Measurements from ENCODE around the gene RHOA.
A peak's percentile ranks its signal among the peaks of the same experiment; 100 is the strongest.

Gene RHOA

DNA sequence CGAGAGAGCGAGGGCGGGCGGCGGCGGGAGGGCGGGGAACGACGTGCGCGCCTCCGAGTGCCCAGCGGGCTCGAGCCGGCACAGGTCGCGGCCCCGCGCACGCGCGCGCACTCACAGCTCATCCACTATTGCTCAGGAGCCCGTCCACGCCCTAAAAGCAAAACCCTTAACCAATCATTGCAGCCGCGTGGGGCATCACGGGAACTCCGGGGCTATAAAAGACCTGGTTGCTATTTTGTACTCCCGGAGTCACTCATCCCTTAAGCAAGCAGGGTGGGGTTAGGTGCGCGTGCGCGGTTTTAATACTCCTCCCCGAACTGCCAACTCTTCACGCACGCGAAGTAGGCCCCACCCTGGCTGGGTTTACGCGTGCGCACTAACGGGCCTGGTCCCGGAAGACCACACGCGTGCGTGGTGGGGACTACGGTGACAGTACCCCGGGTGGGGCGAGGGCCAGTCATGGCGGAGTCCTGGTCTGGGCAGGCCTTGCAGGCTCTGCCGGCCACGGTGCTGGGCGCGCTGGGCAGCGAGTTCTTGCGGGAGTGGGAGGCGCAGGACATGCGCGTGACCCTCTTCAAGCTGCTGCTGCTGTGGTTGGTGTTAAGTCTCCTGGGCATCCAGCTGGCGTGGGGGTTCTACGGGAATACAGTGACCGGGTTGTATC lies at the start of gene RHOA, which contains the start of gene TCTA:
Gene RHOA (minus strand): TSS at position 9 of the 664 bp plus-strand sequence. CDS start 36,387 bp downstream, outside the sequence.
Gene TCTA (plus strand): TSS at position 456 of the 664 bp plus-strand sequence. CDS start 4 bp downstream, at position 460.
- Histone ChIP-seq H3K4me3 (ENCODE audit: low read depth in 1 of 2, low read length in 2 of 2) (peak within 1 kb of the TSS; percentile 82 to 96), H3K27ac (ENCODE audit: low read depth, low read length) (peak within 1 kb of the TSS; percentile 98), H3K4me1 (ENCODE audit: control insufficient read depth in 1 of 2, insufficient read depth in 2 of 2, low read length in 2 of 2) (peaks cover 35 to 51% of the 10 kb centered on the region in 2 donors), H3K9ac (ENCODE audit: low read depth in 1 of 2, low read length in 2 of 2) (peak within 1 kb of the TSS; percentile 96 to 99), H3K9me3 (ENCODE audit: control insufficient read depth in 1 of 2, low read length in 2 of 2) (no peaks in the 10 kb centered on the region), H3K27me3 (ENCODE audit: control insufficient read depth in 1 of 2, insufficient read depth in 2 of 2, low read length in 2 of 2) (no peaks in the 10 kb centered on the region), H3K36me3 (ENCODE audit: control insufficient read depth in 1 of 2, insufficient read depth in 2 of 2, low read length in 2 of 2) (peaks cover 7 to 24% of the 10 kb centered on the region in 2 donors)

DNA sequence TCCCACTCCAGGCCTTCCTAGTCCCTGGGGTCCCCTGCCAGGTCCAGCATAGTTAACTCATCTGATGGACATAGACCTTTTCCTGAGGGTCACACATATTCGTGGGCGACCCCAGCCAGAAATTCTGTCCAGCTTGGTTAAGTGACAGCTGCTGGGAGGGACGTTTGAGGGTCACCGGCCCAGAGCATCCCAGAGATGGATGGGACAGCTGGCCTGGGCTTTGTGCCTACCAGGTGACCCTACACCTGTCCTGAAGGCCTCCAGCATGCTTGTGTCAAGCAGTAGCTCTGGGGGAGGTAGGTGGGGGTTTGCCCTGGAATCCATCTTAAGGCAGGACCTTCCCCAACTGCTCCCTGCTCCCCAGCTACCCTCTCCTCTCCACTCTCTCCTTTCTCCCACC lies 49.2 kb upstream of the RHOA start:
- Histone ChIP-seq H3K27me3 (ENCODE audit: control insufficient read depth in 1 of 2, insufficient read depth in 2 of 2, low read length in 2 of 2) (no peaks in the 10 kb centered on the region), H3K36me3 (ENCODE audit: control insufficient read depth in 1 of 2, insufficient read depth in 2 of 2, low read length in 2 of 2) (no peaks in the 10 kb centered on the region), H3K9me3 (ENCODE audit: control insufficient read depth in 1 of 2, low read length in 2 of 2) (no peaks in the 10 kb centered on the region), H3K27ac (ENCODE audit: low read depth, low read length) (no peak overlapping the region), H3K4me1 (ENCODE audit: control insufficient read depth in 1 of 2, insufficient read depth in 2 of 2, low read length in 2 of 2) (peaks cover 19 to 26% of the 10 kb centered on the region in 2 donors), H3K9ac (ENCODE audit: low read depth in 1 of 2, low read length in 2 of 2) (no peak overlapping the region), H3K4me3 (ENCODE audit: low read depth in 1 of 2, low read length in 2 of 2) (no peak overlapping the region)

DNA sequence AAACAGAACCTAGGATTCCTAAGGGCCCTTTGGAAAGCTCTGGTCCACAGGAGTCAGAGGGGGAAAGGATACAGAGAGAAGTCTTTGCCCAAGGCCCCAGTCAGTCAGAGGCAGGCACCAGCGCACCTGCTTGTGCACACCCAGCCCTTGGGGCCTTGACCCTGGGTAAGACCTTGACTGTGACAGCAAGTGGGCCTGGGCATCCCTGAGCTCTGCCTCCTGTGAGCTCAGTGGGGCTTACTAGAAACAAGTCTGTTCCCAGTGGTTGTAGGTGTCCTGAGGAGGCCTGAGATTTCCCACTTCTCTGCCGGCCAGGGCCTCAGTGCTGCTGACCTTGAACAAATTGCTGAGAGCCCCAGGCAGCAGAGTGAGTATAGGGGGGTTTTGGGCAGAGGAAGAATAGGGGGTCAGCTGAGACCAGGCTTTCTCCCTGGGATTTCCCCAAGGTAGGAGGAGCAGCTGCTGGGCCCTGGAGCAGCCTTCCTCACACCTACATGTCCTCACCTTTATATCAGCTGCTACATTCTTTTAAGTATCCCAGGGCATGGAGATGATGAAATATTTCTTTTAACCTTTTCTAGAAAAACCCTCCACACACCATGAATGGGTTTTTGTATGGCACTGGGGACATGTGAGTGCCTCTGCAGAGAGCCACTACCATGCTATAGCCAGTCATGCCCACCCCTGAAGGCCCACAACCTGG lies 48.6 kb upstream of the RHOA start:
- Histone ChIP-seq H3K27me3 (ENCODE audit: control insufficient read depth in 1 of 2, insufficient read depth in 2 of 2, low read length in 2 of 2) (no peaks in the 10 kb centered on the region), H3K4me3 (ENCODE audit: low read depth in 1 of 2, low read length in 2 of 2) (no peak overlapping the region), H3K9ac (ENCODE audit: low read depth in 1 of 2, low read length in 2 of 2) (no peak overlapping the region), H3K27ac (ENCODE audit: low read depth, low read length) (no peak overlapping the region), H3K4me1 (ENCODE audit: control insufficient read depth in 1 of 2, insufficient read depth in 2 of 2, low read length in 2 of 2) (peaks cover 12 to 20% of the 10 kb centered on the region in 2 donors), H3K36me3 (ENCODE audit: control insufficient read depth in 1 of 2, insufficient read depth in 2 of 2, low read length in 2 of 2) (no peaks in the 10 kb centered on the region), H3K9me3 (ENCODE audit: control insufficient read depth in 1 of 2, low read length in 2 of 2) (no peaks in the 10 kb centered on the region)

DNA sequence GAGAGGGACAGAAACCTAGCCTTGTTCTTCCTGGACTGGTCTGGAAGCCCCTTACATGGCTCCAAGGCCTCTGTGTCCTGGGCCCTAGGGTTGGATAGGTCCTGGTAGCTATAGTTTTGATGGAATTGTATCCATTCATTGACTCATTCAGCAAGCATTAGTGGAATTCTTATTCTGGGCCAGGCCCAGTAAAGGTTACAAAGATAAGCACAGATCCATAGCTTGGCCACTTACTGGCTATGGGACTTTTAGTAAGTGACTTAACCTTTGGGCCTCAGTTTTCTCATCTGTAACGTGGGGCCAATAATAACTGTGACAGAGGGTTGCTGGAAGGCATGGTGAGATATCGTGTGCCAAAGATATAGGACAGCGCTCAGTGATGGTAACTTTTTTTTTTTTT lies 44.7 kb upstream of the RHOA start:
- peaks cover 7 to 12% of the 10 kb centered on the region in 2 donors for H3K4me1 ChIP-seq (ENCODE audit: control insufficient read depth in 1 of 2, insufficient read depth in 2 of 2, low read length in 2 of 2)
- no peak overlapping the region for H3K27ac ChIP-seq (ENCODE audit: low read depth, low read length)
- H3K9ac ChIP-seq (ENCODE audit: low read depth in 1 of 2, low read length in 2 of 2), result no peak overlapping the region
- H3K9me3 ChIP-seq (ENCODE audit: control insufficient read depth in 1 of 2, low read length in 2 of 2), result no peaks in the 10 kb centered on the region
- H3K27me3 ChIP-seq (ENCODE audit: control insufficient read depth in 1 of 2, insufficient read depth in 2 of 2, low read length in 2 of 2), result no peaks in the 10 kb centered on the region
- H3K36me3 ChIP-seq (ENCODE audit: control insufficient read depth in 1 of 2, insufficient read depth in 2 of 2, low read length in 2 of 2), result no peaks in the 10 kb centered on the region
- H3K4me3 ChIP-seq (ENCODE audit: low read depth in 1 of 2, low read length in 2 of 2), result no peak overlapping the region

DNA sequence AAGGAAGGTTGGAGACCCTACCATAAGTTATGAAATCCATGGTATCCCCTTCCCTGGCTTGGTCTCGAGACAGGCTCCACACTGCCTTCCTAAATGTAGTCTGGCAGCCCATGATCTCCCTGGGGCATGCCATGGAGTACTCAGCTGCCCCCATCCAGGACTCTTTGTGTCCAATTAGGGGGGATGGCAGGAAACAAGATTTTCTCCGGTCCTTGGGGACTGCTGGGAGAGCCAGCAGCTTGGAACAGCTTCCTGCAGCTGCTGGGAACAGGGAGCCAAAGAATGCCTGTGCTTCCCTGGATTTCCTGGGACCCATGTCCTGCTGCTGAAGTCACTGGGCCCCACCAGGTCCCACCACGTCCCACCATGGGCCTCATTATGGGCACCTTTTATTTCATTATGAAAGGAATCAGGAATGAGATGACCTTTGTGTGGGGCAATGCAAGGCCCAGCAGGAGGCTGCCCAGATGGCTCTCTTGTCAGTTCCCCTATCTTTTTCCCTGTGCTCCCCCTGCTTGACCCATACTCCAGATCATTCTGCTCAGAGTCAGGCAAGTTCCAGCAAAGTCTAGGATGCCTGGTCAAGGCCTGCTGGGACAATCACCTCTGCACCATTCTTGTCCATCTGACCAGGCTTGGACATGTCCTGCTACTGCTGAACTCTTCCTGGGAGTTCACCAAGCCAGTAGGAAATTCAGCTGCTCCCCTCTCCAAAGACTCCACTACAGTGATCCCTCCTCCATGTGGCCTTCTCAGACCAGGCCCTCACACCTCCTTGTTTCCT lies 43.3 kb upstream of the RHOA start:
- no peak overlapping the region for H3K27ac ChIP-seq (ENCODE audit: low read depth, low read length)
- no peaks in the 10 kb centered on the region for H3K27me3 ChIP-seq (ENCODE audit: control insufficient read depth in 1 of 2, insufficient read depth in 2 of 2, low read length in 2 of 2)
- no peak overlapping the region for H3K4me3 ChIP-seq (ENCODE audit: low read depth in 1 of 2, low read length in 2 of 2)
- peaks cover 0 to 6% of the 10 kb centered on the region in 2 donors for H3K4me1 ChIP-seq (ENCODE audit: control insufficient read depth in 1 of 2, insufficient read depth in 2 of 2, low read length in 2 of 2)
- H3K36me3 ChIP-seq (ENCODE audit: control insufficient read depth in 1 of 2, insufficient read depth in 2 of 2, low read length in 2 of 2), result no peaks in the 10 kb centered on the region
- H3K9ac ChIP-seq (ENCODE audit: low read depth in 1 of 2, low read length in 2 of 2), result no peak overlapping the region
- H3K9me3 ChIP-seq (ENCODE audit: control insufficient read depth in 1 of 2, low read length in 2 of 2), result no peaks in the 10 kb centered on the region

- Histone ChIP-seq H3K4me1 (ENCODE audit: control insufficient read depth in 1 of 2, insufficient read depth in 2 of 2, low read length in 2 of 2) (peaks cover 0 to 4% of the 10 kb centered on the region in 2 donors), H3K4me3 (ENCODE audit: low read depth in 1 of 2, low read length in 2 of 2) (no peak overlapping the region), H3K36me3 (ENCODE audit: control insufficient read depth in 1 of 2, insufficient read depth in 2 of 2, low read length in 2 of 2) (no peaks in the 10 kb centered on the region), H3K9ac (ENCODE audit: low read depth in 1 of 2, low read length in 2 of 2) (no peak overlapping the region), H3K27me3 (ENCODE audit: control insufficient read depth in 1 of 2, insufficient read depth in 2 of 2, low read length in 2 of 2) (no peaks in the 10 kb centered on the region), H3K9me3 (ENCODE audit: control insufficient read depth in 1 of 2, low read length in 2 of 2) (no peaks in the 10 kb centered on the region), H3K27ac (ENCODE audit: low read depth, low read length) (no peak overlapping the region)
Measured at GRCh38 chr3:49454458-49454857, 42.7 kb upstream of the RHOA start.

- H3K9me3 ChIP-seq (ENCODE audit: control insufficient read depth in 1 of 2, low read length in 2 of 2), result no peaks in the 10 kb centered on the region
- no peak overlapping the region for H3K27ac ChIP-seq (ENCODE audit: low read depth, low read length)
- no peak overlapping the region for H3K4me3 ChIP-seq (ENCODE audit: low read depth in 1 of 2, low read length in 2 of 2)
- peaks cover 0 to 3% of the 10 kb centered on the region in 2 donors for H3K4me1 ChIP-seq (ENCODE audit: control insufficient read depth in 1 of 2, insufficient read depth in 2 of 2, low read length in 2 of 2)
- no peaks in the 10 kb centered on the region for H3K36me3 ChIP-seq (ENCODE audit: control insufficient read depth in 1 of 2, insufficient read depth in 2 of 2, low read length in 2 of 2)
- H3K9ac ChIP-seq (ENCODE audit: low read depth in 1 of 2, low read length in 2 of 2), result no peak overlapping the region
- no peaks in the 10 kb centered on the region for H3K27me3 ChIP-seq (ENCODE audit: control insufficient read depth in 1 of 2, insufficient read depth in 2 of 2, low read length in 2 of 2)
Measured at GRCh38 chr3:49453621-49454020, 41.8 kb upstream of the RHOA start.

DNA sequence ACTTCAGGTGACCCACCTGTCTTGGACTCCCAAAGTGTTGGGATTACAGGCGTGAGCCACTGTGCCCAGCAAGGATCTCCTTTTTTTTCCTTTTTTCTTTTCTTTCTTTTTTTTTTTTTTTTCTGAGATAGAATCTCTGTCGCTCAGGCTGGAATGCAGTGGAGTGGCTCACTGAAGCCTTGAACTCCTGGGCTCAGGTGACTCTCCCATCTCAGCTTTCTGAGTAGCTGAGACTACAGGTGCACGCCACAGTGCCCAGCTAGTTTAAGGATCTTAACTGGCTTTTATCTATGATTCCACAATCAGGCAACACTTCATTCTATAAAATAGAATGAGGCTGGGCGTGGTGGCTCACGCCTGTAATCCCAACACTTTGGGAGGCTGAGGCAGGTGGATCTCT lies 33.6 kb upstream of the RHOA start:
- Histone ChIP-seq H3K4me3 (ENCODE audit: low read depth in 1 of 2, low read length in 2 of 2) (no peak overlapping the region), H3K27ac (ENCODE audit: low read depth, low read length) (no peak overlapping the region), H3K27me3 (ENCODE audit: control insufficient read depth in 1 of 2, insufficient read depth in 2 of 2, low read length in 2 of 2) (no peaks in the 10 kb centered on the region), H3K9me3 (ENCODE audit: control insufficient read depth in 1 of 2, low read length in 2 of 2) (no peaks in the 10 kb centered on the region), H3K36me3 (ENCODE audit: control insufficient read depth in 1 of 2, insufficient read depth in 2 of 2, low read length in 2 of 2) (no peaks in the 10 kb centered on the region), H3K4me1 (ENCODE audit: control insufficient read depth in 1 of 2, insufficient read depth in 2 of 2, low read length in 2 of 2) (peaks cover 0 to 7% of the 10 kb centered on the region in 2 donors), H3K9ac (ENCODE audit: low read depth in 1 of 2, low read length in 2 of 2) (no peak overlapping the region)

- no peak overlapping the region for H3K27ac ChIP-seq (ENCODE audit: low read depth, low read length)
Measured at GRCh38 chr3:49434731-49435130, 23.0 kb upstream of the RHOA start.

DNA sequence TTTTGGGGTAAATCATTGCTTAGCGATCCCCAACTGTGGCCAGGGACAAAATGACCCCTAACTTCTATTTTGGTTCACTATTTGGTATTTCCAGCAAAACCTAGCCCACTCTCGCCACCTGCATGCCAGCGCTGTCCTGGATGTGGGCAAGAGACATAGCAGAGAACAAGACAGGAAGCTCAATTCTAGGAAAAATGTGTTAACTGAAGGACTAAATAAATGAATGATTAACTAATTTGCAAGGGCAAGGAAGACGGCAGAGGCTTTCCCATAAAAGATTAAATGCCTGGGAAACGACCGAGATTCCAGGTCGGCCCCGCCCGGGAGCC lies 16.9 kb upstream of the RHOA start:
- peaks cover 3 to 9% of the 10 kb centered on the region in 2 donors for H3K4me1 ChIP-seq (ENCODE audit: control insufficient read depth in 1 of 2, insufficient read depth in 2 of 2, low read length in 2 of 2)
- no peaks in the 10 kb centered on the region for H3K9me3 ChIP-seq (ENCODE audit: control insufficient read depth in 1 of 2, low read length in 2 of 2)
- no peaks in the 10 kb centered on the region for H3K27me3 ChIP-seq (ENCODE audit: control insufficient read depth in 1 of 2, insufficient read depth in 2 of 2, low read length in 2 of 2)
- peaks cover 0 to 19% of the 10 kb centered on the region in 2 donors for H3K36me3 ChIP-seq (ENCODE audit: control insufficient read depth in 1 of 2, insufficient read depth in 2 of 2, low read length in 2 of 2)
- peak overlapping the region; percentile 75 to 80 for H3K9ac ChIP-seq (ENCODE audit: low read depth in 1 of 2, low read length in 2 of 2)
- peak overlapping the region; percentile 84 to 94 for H3K4me3 ChIP-seq (ENCODE audit: low read depth in 1 of 2, low read length in 2 of 2)
- H3K27ac ChIP-seq (ENCODE audit: low read depth, low read length), result peak overlapping the region; percentile 88

More at GRCh38 chr3:49434731-49435130, 23.0 kb upstream of the RHOA start:
- Histone ChIP-seq H3K4me1 (ENCODE audit: control insufficient read depth in 1 of 2, insufficient read depth in 2 of 2, low read length in 2 of 2) (peaks cover 0 to 3% of the 10 kb centered on the region in 2 donors), H3K4me3 (ENCODE audit: low read depth in 1 of 2, low read length in 2 of 2) (no peak overlapping the region), H3K9ac (ENCODE audit: low read depth in 1 of 2, low read length in 2 of 2) (no peak overlapping the region), H3K9me3 (ENCODE audit: control insufficient read depth in 1 of 2, low read length in 2 of 2) (no peaks in the 10 kb centered on the region), H3K36me3 (ENCODE audit: control insufficient read depth in 1 of 2, insufficient read depth in 2 of 2, low read length in 2 of 2) (no peaks in the 10 kb centered on the region), H3K27me3 (ENCODE audit: control insufficient read depth in 1 of 2, insufficient read depth in 2 of 2, low read length in 2 of 2) (no peaks in the 10 kb centered on the region)
